GM19099 (cell line): ENCODE results near the gene CTXND1.

Experiments
- POLR2A ChIP-seq: IDR thresholded peaks from 3 replicates; pipeline ENCODE4 v1.6.1; 2011; ENCODE audit warnings: low read depth; ENCODE audit not compliant: insufficient read length; ENCODE audit errors: extremely low read depth

Gene CTXND1

DNA sequence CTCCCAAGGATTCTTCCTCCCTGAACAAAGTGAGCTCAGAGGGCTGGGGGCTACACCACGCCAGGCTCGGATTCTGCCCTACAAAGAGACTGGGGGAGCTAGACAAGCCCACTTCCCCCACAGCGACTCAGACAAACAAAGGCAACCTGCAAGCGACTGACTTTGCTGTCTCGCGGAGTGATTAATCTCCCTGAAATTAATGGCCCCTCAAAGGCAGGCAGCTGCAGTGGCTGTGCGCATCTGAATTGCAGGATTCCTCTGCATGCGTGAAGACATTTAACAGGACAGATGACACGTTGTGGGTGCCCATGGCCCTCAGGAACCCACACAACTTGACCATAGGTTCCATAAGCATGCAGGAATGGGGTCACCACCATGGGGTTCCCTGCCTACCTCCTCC is 18.4 kb downstream of the CTXND1 start:
- TF ChIP-seq POLR2A, result no peak

DNA sequence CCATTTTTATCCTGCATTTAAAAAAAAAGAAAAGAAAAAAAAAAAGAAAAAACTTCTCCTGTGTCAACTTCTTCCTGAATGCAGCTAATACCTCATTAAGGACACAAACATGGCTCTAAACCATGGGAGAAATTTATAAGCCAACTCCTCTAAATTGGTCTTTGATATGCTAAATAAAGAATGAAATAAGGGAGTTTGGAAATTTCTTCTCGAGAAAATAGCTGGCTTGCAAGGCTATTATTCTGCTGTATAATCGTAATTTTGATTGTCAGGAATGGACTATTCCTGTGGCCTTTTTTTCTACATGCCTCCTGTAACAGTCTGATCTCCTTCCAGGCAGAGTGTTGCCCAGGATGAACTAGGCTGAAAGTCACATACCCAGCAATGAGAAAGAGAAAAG is 20.6 kb downstream of the CTXND1 start:
- TF ChIP-seq POLR2A, result no peak

DNA sequence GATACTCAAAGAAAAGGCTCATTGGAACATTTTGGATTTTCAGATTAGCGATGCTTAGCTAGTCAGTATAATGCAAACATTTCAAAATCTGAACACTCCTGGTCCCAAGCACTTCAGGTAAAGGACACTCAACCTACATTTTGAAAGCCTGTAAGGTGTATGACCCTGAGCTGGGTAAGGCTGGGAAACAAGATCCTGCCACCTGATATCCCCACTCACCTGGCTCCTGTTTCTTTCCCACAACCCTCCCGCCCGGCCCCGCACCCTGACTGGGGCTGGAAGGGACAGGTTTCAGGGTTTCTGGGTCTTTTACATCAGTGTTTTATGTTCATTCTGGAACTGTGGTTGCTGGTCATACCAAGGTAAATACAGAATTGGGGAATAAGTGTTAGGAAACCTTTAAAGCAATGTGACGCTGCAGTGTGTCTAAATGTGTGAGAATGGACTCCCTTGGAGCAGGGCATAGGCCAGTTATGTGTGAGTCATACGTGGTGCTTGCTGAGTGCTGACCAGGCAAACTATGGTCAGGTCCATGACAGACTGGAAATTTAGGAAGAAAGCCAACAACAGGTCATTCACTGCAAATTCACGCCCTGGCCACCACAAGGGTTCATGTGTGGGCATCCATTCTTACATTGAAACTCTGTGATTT is 22.9 kb downstream of the CTXND1 start:
- TF ChIP-seq POLR2A, result no peak

DNA sequence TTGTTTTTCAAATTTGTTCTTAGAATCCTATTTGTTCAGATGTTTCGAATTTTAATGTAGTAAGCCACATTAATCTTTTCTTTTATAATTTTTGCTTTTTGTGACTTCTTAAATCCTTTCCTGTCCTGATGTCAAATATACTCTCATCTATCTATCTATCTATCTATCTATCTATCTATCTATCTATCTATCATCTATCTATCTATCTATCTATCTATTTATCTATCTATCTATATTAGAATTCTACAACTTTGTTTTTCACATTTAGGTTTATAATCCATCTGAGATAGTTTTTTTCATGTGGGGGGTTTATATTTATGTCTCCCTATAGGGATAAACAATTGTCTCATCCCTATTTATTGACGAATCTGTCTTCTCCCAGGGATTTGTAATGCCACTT is 32.1 kb downstream of the CTXND1 start:
- TF ChIP-seq POLR2A, result no peak

DNA sequence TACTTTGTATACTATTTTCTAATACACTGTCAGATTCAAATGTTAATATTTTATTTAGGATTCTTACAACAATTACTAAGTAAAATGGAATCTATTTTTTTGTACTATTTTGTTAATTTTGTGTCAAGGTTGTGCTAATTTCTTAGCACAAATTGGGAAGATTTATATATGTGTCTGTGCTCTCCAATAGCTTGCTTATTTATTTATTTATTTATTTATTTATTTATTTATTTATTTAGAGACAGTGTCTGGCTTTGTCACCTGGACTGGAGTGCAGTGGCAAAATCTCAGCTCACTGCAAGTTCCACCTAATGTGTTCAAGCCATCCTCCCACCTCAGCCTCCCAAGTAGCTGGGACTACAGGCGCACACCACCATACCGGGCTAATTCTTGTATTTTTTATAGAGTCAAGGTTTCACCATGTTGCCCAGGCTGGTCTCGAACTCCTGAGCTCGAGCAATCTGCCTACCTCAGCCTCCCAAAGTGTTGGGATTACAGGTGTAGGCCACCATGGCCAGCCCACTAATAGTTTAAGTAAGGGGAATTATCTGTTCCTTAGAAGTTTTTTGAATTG is 34.6 kb downstream of the CTXND1 start:
- TF ChIP-seq POLR2A, result no peak

DNA sequence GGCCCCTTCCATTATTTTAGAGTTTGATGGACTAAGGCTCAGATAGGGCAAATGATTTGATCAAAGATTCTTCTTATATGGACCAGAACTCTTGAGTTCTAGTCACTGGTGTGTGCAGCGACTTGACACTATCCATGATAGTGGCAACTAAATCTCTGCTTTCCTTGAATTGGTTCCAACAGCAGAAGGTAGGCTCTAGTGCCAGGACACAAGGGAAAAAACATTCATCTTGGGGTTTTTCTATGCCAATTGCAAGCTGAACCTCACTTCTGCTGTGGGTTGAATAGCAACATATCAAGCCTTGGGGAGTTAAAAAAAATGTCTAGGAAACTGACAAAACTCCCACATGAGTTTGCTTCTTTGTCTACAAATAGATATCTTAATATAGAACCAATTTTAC is 35.1 kb downstream of the CTXND1 start:
- no peak for TF ChIP-seq POLR2A

DNA sequence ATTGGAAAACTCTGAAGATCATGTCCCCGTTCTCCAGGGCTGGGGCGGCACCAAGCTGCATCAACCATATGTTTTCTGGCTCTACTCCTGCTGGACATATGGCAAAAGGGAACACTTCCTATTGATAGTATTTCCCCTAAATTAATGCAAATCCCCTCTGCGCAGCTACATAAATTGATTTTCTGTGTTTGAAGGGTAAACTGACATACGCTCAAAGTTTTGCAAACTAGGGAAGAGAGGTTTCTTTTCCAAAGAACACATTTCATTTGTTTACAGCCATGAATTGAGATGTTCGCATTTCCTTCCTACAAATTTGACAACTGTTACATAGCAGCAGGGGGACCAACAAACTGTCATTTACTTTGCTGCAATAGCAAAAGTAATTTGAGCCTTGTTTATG is 35.9 kb downstream of the CTXND1 start:
- no peak for TF ChIP-seq POLR2A

DNA sequence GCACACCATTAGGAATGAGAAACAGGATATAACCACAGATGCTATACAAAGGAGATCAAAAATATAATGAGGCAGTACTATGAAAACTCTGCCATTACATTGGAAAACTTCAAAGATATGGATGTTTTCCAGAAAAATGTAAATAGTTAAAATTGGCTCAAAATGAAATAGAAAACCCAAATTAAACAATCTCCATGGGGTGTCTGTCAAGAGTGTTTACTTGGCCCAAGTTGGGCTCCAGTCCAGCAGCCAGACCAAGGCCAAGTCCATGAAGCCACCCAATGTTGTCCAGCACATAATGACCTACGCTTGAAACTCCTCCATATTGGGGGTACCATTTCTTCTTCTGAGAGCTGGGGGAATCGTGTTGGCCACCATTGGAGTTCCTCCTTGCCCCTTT is 37.1 kb downstream of the CTXND1 start:
- no peak for TF ChIP-seq POLR2A

DNA sequence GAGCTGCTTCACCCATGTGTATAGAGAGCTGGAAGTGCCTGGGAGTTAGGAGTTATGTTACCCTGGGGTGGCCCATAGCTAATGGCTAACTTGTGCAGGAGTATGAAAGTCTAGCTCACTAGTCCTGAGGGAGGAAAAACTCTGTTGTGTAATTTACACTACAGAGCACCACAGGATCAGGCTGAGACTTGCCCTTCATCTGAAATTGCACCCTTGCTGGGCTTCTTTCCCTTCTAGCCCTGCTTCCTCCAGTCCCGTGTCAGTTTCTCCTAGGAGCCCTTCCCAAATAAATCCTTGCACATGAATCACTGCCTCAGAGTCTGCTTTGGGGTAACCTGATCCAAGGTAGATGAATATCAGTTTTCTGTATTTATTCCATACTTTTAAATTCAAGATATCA is 40.0 kb downstream of the CTXND1 start:
- TF ChIP-seq POLR2A, result no peak

DNA sequence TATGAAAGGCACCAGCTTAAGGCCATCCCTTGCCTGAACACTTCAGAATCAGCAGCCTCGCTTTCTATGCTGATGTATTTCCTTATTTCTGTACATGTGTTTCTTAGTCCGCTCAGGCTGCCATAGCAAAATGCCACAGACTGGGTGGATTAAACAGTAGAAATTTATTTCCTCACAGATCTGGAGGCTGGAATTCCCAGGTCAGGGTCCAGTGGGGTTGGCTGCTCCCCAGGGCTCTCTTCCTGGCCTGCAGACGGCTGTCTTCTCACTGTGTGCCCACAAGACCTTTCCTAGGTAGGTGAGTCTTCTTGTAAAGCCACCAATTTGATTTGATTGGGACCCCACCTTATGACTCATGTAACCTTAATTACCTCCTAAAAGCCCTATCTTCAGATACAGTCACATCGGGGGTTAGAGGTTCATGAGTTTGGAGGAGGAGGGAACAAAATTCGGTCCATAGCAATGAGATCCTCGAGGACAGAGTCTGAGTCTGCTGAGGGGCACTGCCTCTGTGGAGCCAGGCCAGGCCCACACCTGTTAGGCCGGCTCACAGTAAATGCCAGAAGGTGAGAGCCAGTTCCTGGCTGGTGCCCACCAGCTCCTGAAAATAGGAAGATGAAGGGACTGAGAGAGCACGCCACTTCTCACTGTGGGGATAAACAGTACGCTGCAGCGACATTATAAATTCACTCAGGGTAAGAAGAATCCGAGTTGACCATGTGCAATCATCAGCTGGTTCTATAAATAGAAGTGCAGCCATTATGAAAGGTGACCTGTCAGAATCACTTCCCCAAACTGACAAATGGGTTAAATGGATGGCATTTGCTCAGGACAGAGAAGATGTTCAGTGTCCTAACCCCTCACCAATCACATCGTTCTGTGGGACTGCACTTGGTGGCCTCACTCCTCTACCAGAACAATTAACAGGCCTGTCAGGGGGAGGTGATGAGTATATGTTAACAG is 41.1 kb downstream of the CTXND1 start:
- no peak for TF ChIP-seq POLR2A

DNA sequence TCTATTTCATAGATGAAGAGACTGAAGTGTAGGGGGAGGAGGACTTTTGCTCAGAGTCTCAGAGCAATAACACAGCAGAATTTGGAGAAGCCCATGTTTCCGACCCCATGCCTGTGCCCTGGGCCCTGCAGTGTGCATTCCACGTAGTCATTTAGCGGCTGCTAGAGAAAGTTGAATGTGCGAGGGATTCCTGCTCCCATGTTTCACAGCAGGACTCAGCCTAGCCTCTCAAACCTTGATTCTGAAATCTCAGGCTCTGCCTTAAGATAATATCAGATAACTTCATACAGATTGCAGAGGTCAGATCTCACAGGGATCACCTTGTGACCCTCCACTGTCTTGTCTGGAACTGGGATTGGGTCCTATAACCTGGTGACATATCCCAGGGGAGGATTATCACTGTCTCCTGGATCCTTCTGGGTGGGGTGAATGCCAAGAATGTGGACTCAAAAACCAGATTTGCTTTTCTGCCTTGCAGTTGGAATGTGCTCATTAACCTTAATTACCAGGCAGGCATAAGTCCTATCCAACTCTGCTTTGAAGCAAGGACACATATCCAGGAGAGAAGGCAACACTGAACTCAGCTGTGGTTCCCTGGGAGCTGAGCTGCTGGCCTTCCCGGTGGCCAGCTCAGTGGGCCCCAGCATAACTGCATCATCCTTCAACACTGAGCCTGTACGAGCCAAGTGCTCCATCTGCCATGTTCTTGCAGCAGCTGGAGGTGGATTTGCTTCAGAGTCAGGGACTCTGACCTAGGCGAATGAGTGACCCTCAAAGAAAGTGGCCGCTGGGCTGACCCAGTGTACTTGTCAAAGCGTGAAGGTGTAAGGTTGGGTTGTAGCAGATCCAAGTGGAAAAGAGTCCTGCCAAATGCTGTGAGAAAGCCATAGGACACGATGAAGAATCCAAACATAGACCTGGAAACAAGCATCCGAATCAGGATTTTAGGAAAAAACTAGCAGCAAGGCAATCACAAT is 43.0 kb downstream of the CTXND1 start:
- no peak for TF ChIP-seq POLR2A

DNA sequence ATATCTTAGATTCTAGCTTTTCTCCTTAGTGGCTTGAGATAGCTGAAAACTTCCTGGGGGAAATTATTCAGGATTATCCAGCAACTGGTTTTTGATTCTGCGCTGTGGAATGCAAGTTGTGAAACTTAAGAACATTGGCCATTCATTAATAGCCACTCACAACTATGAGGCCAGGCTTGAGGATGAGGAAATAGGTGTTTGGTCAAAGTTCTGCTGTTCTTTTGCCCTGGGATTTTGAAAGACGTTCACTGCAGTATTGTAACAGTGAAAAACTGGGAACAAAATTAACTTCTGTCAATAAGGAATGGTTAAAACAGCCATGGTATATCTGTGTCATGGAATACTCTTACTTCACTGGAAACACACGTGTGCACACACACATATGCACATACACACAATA is 44.1 kb downstream of the CTXND1 start:
- TF ChIP-seq POLR2A, result no peak

DNA sequence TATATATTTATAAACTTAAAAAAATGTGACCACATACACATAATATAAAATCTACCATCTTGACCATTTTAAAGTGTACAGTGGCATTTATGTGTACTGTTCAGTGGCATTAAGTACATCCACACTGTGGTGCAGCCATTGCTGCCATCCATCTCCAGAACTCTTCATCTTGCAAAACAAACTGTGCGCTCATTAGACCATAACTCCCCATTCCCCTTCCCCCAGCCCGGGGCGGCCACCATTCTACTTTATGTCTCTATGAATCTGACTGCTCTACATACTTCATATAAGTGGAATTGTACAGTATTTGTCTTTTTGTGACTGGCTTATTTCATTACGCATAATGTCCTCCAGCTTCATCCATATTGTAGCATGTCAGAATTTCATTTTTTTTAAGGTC is 47.8 kb downstream of the CTXND1 start:
- TF ChIP-seq POLR2A, result no peak

DNA sequence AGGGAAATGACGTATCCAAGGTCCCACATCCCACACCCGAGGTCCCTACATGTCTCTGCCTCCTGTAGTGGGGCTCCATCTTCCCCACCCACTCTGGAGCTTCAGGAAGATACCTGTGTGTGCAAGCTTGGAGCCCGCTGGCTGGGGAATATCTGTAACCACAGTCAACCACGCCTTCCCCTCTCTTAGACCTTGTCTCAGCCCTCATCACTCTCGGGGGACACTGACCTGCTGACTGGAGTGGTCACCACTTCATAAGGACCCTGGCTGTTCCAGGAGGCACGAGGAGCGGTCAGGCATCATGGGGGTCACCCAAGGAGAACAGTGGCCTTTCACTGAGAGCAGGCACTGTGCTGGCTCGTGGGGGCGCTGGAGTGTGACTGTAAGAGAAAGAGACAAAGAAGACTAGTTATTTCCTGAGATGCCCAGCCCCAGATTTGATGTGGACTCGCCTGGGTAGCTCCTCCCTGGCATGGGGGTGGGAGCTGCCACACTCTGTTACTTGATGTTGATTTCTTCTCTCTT is 48.6 kb downstream of the CTXND1 start:
- TF ChIP-seq POLR2A, result no peak
